Right lobe of liver (tissue), 6 donors: ENCODE data around the gene PFKL. TPM values are rescaled to one million over a fixed set of nuclear protein-coding genes. Genes with fewer than 3 reads are reported as not detected.
"Not testable (repeated sequence)": the region's sequence is repeated elsewhere in the genome, so short reads cannot be mapped to it uniquely, and the experiment has no call there.

ENCODE experiments used
- ATAC-seq, 4 donors: fragments of 200-7000 bp; cut with Tn5 transposase; one replicate each; pipeline ENCODE4 v1.9.1; 2020; ENCODE audit warnings: mild to moderate bottlenecking in 4 of 4, moderate library complexity in 4 of 4
- DNase-seq, 3 donors: peaks; one replicate each; pipeline ENCODE4 v3.0.0-alpha.2; 2020
- H3K27ac ChIP-seq, 3 donors: fragments of 200-600 bp; one replicate each; pipeline ENCODE4 v1.8.0; 2022
- H3K27me3 ChIP-seq, 2 donors: fragments of 200-600 bp; one replicate each; pipeline ENCODE4 v1.8.0; 2022
- H3K36me3 ChIP-seq, 4 donors: fragments of 200-600 bp; sonication (generic) in 1 of 4; one replicate each; pipeline versions ENCODE4 v1.5.1 to v1.8.0; 2017 to 2022; ENCODE audit warnings: control low read depth in 1 of 4
- H3K4me1 ChIP-seq, 4 donors: fragments of 200-600 bp; sonication (generic) in 1 of 4; one replicate each; pipeline versions ENCODE4 v1.5.1 to v1.8.0; 2017 to 2022; ENCODE audit warnings: control low read depth in 1 of 4
- H3K4me3 ChIP-seq, 3 donors: fragments of 200-600 bp; one replicate each; pipeline ENCODE4 v1.8.0; 2022
- H3K9me3 ChIP-seq, 4 donors: fragments of 200-600 bp; sonication (generic) in 1 of 4; one replicate each; pipeline versions ENCODE4 v1.5.1 to v1.8.0; 2017 to 2022; ENCODE audit warnings: control low read depth in 1 of 4
- CTCF ChIP-seq, 4 donors: fragments of 200-600 bp in 3 of 4; fragments of 450-650 bp in 1 of 4; IDR thresholded peaks; one replicate each; pipeline versions ENCODE4 v1.5.1 to v1.8.0; 2016 to 2022; ENCODE audit warnings: antibody characterized with exemption in 4 of 4, mild to moderate bottlenecking in 2 of 4
- POLR2A ChIP-seq: fragments of 450-650 bp; IDR thresholded peaks from one replicate; pipeline ENCODE4 v1.6.1; 2017; ENCODE audit warnings: antibody characterized with exemption, mild to moderate bottlenecking
- WGBS: methylation state at CpG from one replicate; pipeline ENCODE4 v1.1.6; 2018; ENCODE audit warnings: low coverage, low lambda C conversion rate; ENCODE audit not compliant: insufficient coverage; ENCODE audit errors: missing lambda C conversion rate; 5-methylcytosine and 5-hydroxymethylcytosine counted together
- intact Hi-C, 2 donors: fragments of 100-400 bp; cut with DNase I; formaldehyde crosslinking; loops; one replicate each; pipeline versions ENCODE4 v1.11.2 to v1.14.1; 2022
- total RNA-seq, 6 experiments: library from RNA; depleted of rRNA in 2 of 6; stranded (reverse); fragments of >200 nt in 2 of 6; fragmentation: NEBNext Ultra II Directional in 3 of 6; extraction: Animal tissue kit (Norgen Biotek cat#: 25700) in 3 of 6; gene quantifications; one replicate each; pipeline versions ENCODE4 v1.1.0 to v1.2.4, GENCODE V29; 2016 to 2023
- donor health status: DM: no; HTN: yes; CAD: no.
- donor health status: DM: no; HTN: no; CAD: no.
- donor health status: DM: no; HTN: no; CAD: no.
- donor health status: DM: no; HTN: yes; CAD: no.
- donor health status: DM: no; HTN: yes; CAD: no.

The PFKL gene
- total RNA-seq, 6 experiments from 2014 or later: 68.3 to 97.6 (median 73.7) TPM

GRCh38 chr21:44299085-44299457 is 782 bp upstream of the PFKL start:
- no peak for TF ChIP-seq CTCF (IDR thresholded peaks at IDR 0.05)
- TF ChIP-seq POLR2A: no peak
- 22% methylated on average over 10 of the region's 10 CpGs for WGBS
- ATAC-seq (no peak), DNase-seq (no peak)
- intact Hi-C loops: no loop called here
- Histone ChIP-seq H3K4me1 (peaks cover 0 to 41% (median 14%) of the 10 kb centered on the region in 4 donors), H3K27ac (peak overlapping the region; percentile 84 to 88 (median 86)), H3K27me3 (no peaks in the 10 kb centered on the region), H3K36me3 (no peaks in the 10 kb centered on the region), H3K9me3 (no peaks in the 10 kb centered on the region), H3K4me3 (peak overlapping the region; percentile 66 to 88 (median 71))

- ATAC-seq (peak; percentile 51 to 61 (median 58)), DNase-seq (peak; percentile 80 to 85 (median 85))
- Histone ChIP-seq H3K4me3 (peak overlapping the region; percentile 66 to 88 (median 83)), H3K27ac (peak overlapping the region; percentile 26 to 86 (median 80)), H3K36me3 (no peaks in the 10 kb centered on the region), H3K4me1 (peaks cover 0 to 43% (median 15%) of the 10 kb centered on the region in 4 donors), H3K27me3 (no peaks in the 10 kb centered on the region), H3K9me3 (no peaks in the 10 kb centered on the region)
- 0% methylated on average over 1 of the region's 67 CpGs for WGBS
- TF ChIP-seq CTCF (IDR thresholded peaks at IDR 0.05) (no peak), POLR2A (peak; percentile 65)
- intact Hi-C loops: no loop called here
Observed at GRCh38 chr21:44300262-44300959, 558 bp downstream of the PFKL start.

- Histone ChIP-seq H3K36me3 (no peaks in the 10 kb centered on the region), H3K9me3 (no peaks in the 10 kb centered on the region), H3K4me3 (peak overlapping the region; percentile 66 to 88 (median 83)), H3K4me1 (peaks cover 0 to 43% (median 15%) of the 10 kb centered on the region in 4 donors), H3K27me3 (no peaks in the 10 kb centered on the region), H3K27ac (peak overlapping the region in 2 of 3 donors; percentile 80 to 86)
- 24% methylated on average over 5 of the region's 13 CpGs for whole genome bisulfite sequencing
- ATAC-seq: no peak
- TF ChIP-seq POLR2A: no peak
- intact Hi-C loops: no loop called here
- no peak for DNase-seq
Observed at GRCh38 chr21:44301141-44301540, 1.3 kb downstream of the PFKL start.

GRCh38 chr21:44301961-44302406 is 2.1 kb downstream of the PFKL start:
- Histone ChIP-seq H3K27me3 (no peaks in the 10 kb centered on the region), H3K4me3 (no peak overlapping the region), H3K27ac (no peak overlapping the region), H3K36me3 (peaks cover 0 to under 1% (median 0%) of the 10 kb centered on the region in 4 donors), H3K4me1 (peaks cover 0 to 43% (median 15%) of the 10 kb centered on the region in 4 donors), H3K9me3 (no peaks in the 10 kb centered on the region)
- 60% methylated on average over 3 of the region's 9 CpGs for WGBS
- DNase-seq (no peak), ATAC-seq (no peak)
- TF ChIP-seq POLR2A (no peak), CTCF (IDR thresholded peaks at IDR 0.05) (no peak)
- intact Hi-C loops: no loop called here

GRCh38 chr21:44302573-44303401 is 2.9 kb downstream of the PFKL start:
- WGBS: 33% methylated on average over 16 of the region's 23 CpGs
- H3K27me3 ChIP-seq, H3K9me3 ChIP-seq, intact Hi-C loops, H3K36me3 ChIP-seq, H3K4me3 ChIP-seq: not testable (repeated sequence)
- DNase-seq: peak in 2 of 3 donors; percentile 59 to 74
- ATAC-seq: peak; percentile 29 to 50 (median 46)
- peaks cover 0 to 43% (median 15%) of the 10 kb centered on the region in 4 donors for H3K4me1 ChIP-seq
- peak; percentile 20 to 53 (median 38) for TF ChIP-seq CTCF (IDR thresholded peaks at IDR 0.05)
- peak overlapping the region in 1 of 3 donors; percentile 31 for H3K27ac ChIP-seq
